Mesothelial cell of epicardium (in vitro differentiated cells): ENCODE results near the gene MYRIP. TPM values are rescaled to one million over a fixed set of nuclear protein-coding genes. Genes with fewer than 3 reads are reported as not detected.

Experiments used
- DNase-seq, 2 experiments: peaks; one replicate each; pipeline ENCODE4 v3.0.0; 2021; ENCODE audit warnings: low spot score in 2 of 2; ENCODE audit not compliant: unreplicated experiment in 2 of 2
- H3K27ac Mint-ChIP-seq: 2 replicates; pipeline ENCODE4 v1.8.0; 2021; ENCODE audit warnings: mixed read lengths
- H3K27me3 Mint-ChIP-seq: 2 replicates; pipeline ENCODE4 v1.8.0; 2021; ENCODE audit warnings: low read depth, mixed read lengths
- H3K36me3 Mint-ChIP-seq: 2 replicates; pipeline ENCODE4 v1.8.0; 2021; ENCODE audit warnings: mixed read lengths
- H3K4me1 Mint-ChIP-seq: 2 replicates; pipeline ENCODE4 v1.8.0; 2021; ENCODE audit warnings: mixed read lengths
- H3K4me3 Mint-ChIP-seq: 2 replicates; pipeline ENCODE4 v1.8.0; 2021; ENCODE audit warnings: mild to moderate bottlenecking, moderate library complexity, mixed read lengths
- H3K9me3 Mint-ChIP-seq: 2 replicates; pipeline ENCODE4 v1.8.0; 2021; ENCODE audit warnings: mixed read lengths
- CTCF ChIP-seq: fragments of 200-600 bp; sonication (generic); IDR thresholded peaks from one replicate; pipeline ENCODE4 v1.5.0; 2021; ENCODE audit warnings: antibody characterized with exemption; ENCODE audit not compliant: unreplicated experiment
- total RNA-seq: library from RNA; stranded (reverse); gene quantifications from 3 replicates; pipeline ENCODE4 v1.2.1, GENCODE V29; 2021

Gene MYRIP
- total RNA-seq, 1 donor from 2014 or later = 0.63 TPM

DNA sequence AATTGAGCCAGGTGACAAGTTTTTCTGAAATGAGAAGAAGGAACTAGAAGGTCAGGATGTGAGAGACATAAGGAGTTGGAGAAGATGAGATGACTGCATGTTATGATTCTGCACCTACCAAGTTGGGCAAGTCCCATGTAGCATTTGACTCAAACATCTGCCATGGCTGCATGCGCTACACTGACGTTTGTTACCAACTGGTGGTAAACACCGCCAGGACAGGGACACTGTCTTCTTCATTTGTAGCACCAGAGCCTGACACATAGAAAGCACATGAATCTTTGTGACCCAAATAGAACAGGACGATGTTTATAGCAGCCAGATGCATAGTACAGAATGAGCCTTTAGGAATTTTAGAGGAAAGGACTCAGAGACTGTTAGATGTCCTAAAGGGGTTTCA, 236.7 kb downstream of the MYRIP start:
- no peak overlapping the region for H3K27ac Mint-ChIP-seq
- no peak overlapping the region for H3K4me3 Mint-ChIP-seq
- H3K27me3 Mint-ChIP-seq = peaks cover 3% of the 10 kb centered on the region
- TF ChIP-seq CTCF = no peak
- peaks cover 18% of the 10 kb centered on the region for H3K9me3 Mint-ChIP-seq
- no peak for DNase-seq
- peaks cover 3% of the 10 kb centered on the region for H3K4me1 Mint-ChIP-seq
- no peaks in the 10 kb centered on the region for H3K36me3 Mint-ChIP-seq

- no peak for TF ChIP-seq CTCF
- Mint-ChIP-seq H3K36me3 (no peaks in the 10 kb centered on the region), H3K4me1 (peaks cover 3% of the 10 kb centered on the region), H3K9me3 (peaks cover 23% of the 10 kb centered on the region), H3K27me3 (peaks cover 3% of the 10 kb centered on the region), H3K27ac (no peak overlapping the region), H3K4me3 (no peak overlapping the region)
- no peak for DNase-seq
Measured at GRCh38 chr3:40047406-40047805, 238.0 kb downstream of the MYRIP start.

- H3K27me3 Mint-ChIP-seq = no peaks in the 10 kb centered on the region
- H3K4me3 Mint-ChIP-seq = no peak overlapping the region
- peaks cover 3% of the 10 kb centered on the region for H3K4me1 Mint-ChIP-seq
- H3K27ac Mint-ChIP-seq = no peak overlapping the region
- H3K36me3 Mint-ChIP-seq = no peaks in the 10 kb centered on the region
- no peak for DNase-seq
- H3K9me3 Mint-ChIP-seq = peaks cover 23% of the 10 kb centered on the region
- TF ChIP-seq CTCF = no peak
Measured at GRCh38 chr3:40053663-40054062, 244.3 kb downstream of the MYRIP start.

DNA sequence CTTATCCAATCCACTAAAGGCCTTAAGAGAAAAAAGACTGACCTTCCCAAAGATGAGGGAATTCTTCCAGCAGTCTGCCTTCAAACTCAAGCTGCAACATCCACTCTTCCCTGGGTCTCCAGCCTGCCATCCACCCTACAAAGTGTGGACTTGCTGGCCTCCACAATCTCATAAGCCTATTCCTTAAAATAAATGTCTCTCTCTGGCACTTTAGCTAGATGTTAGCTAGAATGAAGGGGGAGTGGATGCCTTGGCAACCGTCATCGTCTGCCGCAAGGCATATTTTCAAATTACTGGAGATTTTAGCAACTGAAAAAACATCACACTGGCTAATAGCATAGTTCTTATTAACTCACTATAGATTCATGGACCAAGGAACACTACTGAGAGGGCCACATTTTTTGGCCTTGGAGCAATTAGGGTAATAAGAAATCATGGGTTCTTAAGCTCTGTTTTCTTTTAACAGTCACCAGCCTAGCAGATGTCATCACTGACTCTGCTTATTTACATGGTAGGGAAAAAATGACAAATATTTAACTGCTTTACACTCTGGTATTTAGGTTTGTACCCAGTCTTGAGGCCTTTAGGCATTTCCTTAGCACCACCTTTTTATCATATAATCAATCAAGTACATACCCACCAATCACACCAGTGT, 245.3 kb downstream of the MYRIP start:
- TF ChIP-seq CTCF = no peak
- Mint-ChIP-seq H3K4me3 (no peak overlapping the region), H3K27ac (no peak overlapping the region), H3K9me3 (peaks cover 22% of the 10 kb centered on the region), H3K4me1 (peaks cover 3% of the 10 kb centered on the region), H3K36me3 (no peaks in the 10 kb centered on the region), H3K27me3 (peaks cover 2% of the 10 kb centered on the region)
- no peak for DNase-seq

DNA sequence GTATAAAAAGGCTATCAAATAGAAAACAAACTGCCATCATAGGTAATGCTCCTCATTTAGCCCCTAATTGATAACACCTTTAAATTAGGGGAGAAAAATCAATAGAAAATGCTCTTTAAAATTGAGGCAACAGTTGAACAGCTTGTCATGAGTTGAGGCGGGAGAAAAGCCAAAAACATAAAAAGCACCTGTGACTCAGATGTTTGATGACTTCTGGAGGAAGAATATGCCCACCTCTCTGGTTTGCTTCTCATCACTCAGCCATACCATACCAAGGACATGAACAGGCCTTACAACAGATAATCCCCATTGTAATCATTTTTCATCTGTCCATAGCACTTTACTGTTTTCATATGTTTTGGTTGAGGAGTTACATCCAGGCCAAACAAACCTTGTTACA, 246.0 kb downstream of the MYRIP start:
- Mint-ChIP-seq H3K4me3 (no peak overlapping the region), H3K4me1 (peaks cover 3% of the 10 kb centered on the region), H3K36me3 (no peaks in the 10 kb centered on the region), H3K9me3 (peaks cover 21% of the 10 kb centered on the region), H3K27ac (no peak overlapping the region), H3K27me3 (peaks cover 4% of the 10 kb centered on the region)
- no peak for DNase-seq
- TF ChIP-seq CTCF = no peak

DNA sequence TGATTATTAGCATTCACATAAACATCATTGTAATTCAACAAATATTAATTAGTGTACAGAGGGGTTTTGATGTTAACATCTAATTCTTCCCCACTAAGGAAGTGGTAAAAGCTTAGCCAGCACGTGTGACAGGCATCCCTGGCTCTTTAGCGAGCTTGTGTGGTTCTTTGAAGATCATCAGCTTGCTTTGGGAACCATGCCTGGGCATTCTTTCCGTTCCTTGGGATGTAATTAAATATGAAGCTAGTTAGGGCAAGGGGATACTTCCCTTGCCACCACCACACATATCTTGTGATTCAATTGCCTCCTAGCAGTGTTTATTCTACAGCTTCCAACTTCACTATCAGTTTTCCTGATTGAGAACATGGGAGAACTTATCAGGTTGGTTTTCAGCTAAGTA, 246.5 kb downstream of the MYRIP start:
- Mint-ChIP-seq H3K27me3 (peaks cover 4% of the 10 kb centered on the region), H3K36me3 (no peaks in the 10 kb centered on the region), H3K27ac (no peak overlapping the region), H3K4me1 (peaks cover 3% of the 10 kb centered on the region), H3K9me3 (peaks cover 15% of the 10 kb centered on the region), H3K4me3 (no peak overlapping the region)
- no peak for DNase-seq
- no peak for TF ChIP-seq CTCF
